Stimulated activated naive CD8-positive, alpha-beta T cell treated with anti-CD3 and anti-CD28 coated beads, Interleukin-15, amount 100 ng/mL, for 72 hours (primary cell): ENCODE results near the gene SHISA9.

Experiments
- ATAC-seq: fragments of 150-1000 bp; cut with Tn5 transposase; 2 replicates; pipeline ENCODE4 v1.10.0; 2021; ENCODE audit warnings: mild to moderate bottlenecking, moderate library complexity
- DNase-seq, 2 donors: peaks; one replicate each; pipeline ENCODE4 v3.0.0; 2021 to 2022
- H3K27ac Mint-ChIP-seq, 2 donors: one replicate each; pipeline ENCODE4 v1.8.0; 2022; ENCODE audit warnings: mild to moderate bottlenecking in 2 of 2, mixed read lengths in 2 of 2, moderate library complexity in 2 of 2
- H3K27me3 Mint-ChIP-seq: one replicate; pipeline ENCODE4 v1.8.0; 2022; ENCODE audit warnings: mixed read lengths
- H3K4me1 Mint-ChIP-seq: one replicate; pipeline ENCODE4 v1.8.0; 2022; ENCODE audit warnings: mild to moderate bottlenecking, mixed read lengths
- H3K4me3 Mint-ChIP-seq, 2 donors: one replicate each; pipeline ENCODE4 v1.8.0; 2022; ENCODE audit warnings: mild to moderate bottlenecking in 2 of 2, mixed read lengths in 2 of 2, moderate library complexity in 1 of 2
- H3K9me3 Mint-ChIP-seq, 2 donors: one replicate each; pipeline ENCODE4 v1.8.0; 2022; ENCODE audit warnings: mixed read lengths in 2 of 2

Gene SHISA9

DNA sequence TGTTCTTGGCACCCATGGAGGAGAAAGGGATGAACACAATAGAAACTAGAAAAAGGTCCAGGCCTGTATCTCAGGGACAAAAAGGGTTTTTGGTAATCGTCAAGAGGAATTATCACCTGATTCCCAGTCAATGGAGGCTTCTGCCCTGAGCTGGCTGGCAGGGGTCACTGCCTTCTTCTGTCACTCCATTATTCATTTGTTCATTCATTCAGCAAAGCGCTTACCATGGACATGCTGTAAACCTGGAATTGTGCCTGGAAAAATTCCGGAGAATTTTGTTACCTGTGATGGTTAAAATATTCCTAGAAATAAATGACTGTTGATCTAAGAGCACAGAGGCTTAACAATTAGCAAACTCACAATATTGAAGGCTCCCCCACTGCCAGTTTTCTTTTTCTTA is 212.3 kb downstream of the SHISA9 start:
- H3K27me3 Mint-ChIP-seq, result peaks cover 7% of the 10 kb centered on the region
- H3K4me3 Mint-ChIP-seq, result no peak overlapping the region
- DNase-seq (no peak), ATAC-seq (no peak)
- H3K9me3 Mint-ChIP-seq, result peaks cover 0 to 9% of the 10 kb centered on the region in 2 donors
- H3K27ac Mint-ChIP-seq, result no peak overlapping the region
- H3K4me1 Mint-ChIP-seq, result no peaks in the 10 kb centered on the region

DNA sequence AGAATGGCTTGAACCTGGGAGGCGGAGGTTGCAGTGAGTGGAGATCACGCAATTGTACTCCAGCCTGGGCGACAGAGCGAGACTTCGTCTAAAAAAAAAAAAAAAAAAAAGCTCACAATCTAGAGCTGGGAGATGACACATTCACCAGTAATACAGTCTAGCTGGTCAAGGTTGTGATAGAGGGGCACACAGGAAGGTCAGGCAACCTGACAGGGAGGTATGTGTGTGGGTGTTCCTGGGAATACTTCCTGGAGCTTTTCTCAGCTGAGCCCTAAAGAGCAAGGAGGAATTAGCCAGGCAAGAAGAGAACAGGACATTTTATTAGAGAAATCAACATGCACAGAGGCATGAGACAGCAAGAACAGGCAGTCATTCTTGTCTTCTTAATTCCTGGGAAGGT is 216.7 kb downstream of the SHISA9 start:
- Mint-ChIP-seq H3K4me1 (no peaks in the 10 kb centered on the region), H3K4me3 (no peak overlapping the region), H3K27ac (no peak overlapping the region), H3K27me3 (no peaks in the 10 kb centered on the region), H3K9me3 (peaks cover 0 to 9% of the 10 kb centered on the region in 2 donors)
- ATAC-seq, result no peak
- no peak for DNase-seq

DNA sequence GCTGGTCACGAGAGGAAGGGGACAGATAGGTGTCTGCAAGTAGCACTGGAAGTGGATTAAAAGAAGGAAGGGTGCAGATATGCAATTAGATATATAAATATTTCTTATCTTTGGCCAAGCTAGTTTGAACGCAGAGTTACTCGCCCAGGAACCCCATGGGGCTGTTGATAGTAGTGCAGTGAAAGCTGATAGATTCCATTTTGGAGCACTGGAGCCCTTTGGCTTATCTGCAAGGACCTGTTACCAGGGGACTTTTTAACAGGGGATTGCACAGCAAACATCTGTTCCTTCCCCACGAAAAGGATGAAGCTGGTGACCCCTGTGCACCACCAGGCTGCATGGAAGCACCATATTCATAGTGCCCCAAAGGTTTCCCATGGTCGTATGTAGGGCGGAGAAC is 218.7 kb downstream of the SHISA9 start:
- no peaks in the 10 kb centered on the region for H3K27me3 Mint-ChIP-seq
- H3K9me3 Mint-ChIP-seq, result peaks cover 5 to 15% of the 10 kb centered on the region in 2 donors
- H3K27ac Mint-ChIP-seq, result no peak overlapping the region
- no peaks in the 10 kb centered on the region for H3K4me1 Mint-ChIP-seq
- DNase-seq (no peak), ATAC-seq (no peak)
- H3K4me3 Mint-ChIP-seq, result no peak overlapping the region

DNA sequence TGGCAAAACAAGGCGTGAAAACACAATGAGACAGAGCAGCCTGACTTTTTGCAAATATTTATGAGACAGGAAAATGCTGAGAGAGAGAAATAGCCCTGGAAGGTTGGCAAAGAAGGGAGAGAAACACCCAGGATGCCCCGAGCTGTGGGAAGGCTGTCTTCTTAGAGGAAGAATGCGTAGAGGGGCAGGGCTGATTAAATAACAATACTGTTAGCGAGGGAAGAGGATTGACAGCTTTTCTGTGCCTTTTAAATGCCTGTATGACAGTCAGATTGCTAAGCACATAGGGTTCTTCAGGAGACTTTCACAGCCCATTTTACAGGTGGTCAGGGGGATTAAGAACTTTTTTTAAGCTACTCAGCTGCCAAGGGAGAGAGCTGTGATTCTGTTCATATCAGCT is 219.2 kb downstream of the SHISA9 start:
- Mint-ChIP-seq H3K4me3 (no peak overlapping the region), H3K27me3 (no peaks in the 10 kb centered on the region), H3K4me1 (no peaks in the 10 kb centered on the region), H3K27ac (no peak overlapping the region), H3K9me3 (peaks cover 5 to 15% of the 10 kb centered on the region in 2 donors)
- ATAC-seq (no peak), DNase-seq (no peak)

DNA sequence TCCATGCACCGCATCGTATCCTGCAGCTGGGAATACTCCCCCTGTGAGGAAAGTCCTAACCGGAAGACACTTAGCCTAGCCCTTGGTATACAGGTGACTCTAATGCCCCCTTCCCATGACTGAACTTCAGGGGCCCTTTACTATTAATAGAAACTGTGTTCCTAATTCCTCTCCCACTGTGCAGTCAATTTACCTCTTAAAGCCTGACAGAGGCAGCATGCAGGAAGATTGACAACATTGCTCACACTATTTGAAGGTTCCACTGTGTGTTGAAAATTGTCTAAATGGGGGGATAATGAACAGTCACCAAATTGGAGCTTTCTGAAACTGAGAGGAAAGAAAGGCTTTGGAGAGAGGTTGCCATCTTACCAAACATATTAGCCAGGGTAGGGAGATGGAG is 222.6 kb downstream of the SHISA9 start:
- Mint-ChIP-seq H3K27ac (no peak overlapping the region), H3K9me3 (peaks cover 5 to 17% of the 10 kb centered on the region in 2 donors), H3K27me3 (no peaks in the 10 kb centered on the region), H3K4me1 (no peaks in the 10 kb centered on the region), H3K4me3 (no peak overlapping the region)
- ATAC-seq (no peak), DNase-seq (no peak)

DNA sequence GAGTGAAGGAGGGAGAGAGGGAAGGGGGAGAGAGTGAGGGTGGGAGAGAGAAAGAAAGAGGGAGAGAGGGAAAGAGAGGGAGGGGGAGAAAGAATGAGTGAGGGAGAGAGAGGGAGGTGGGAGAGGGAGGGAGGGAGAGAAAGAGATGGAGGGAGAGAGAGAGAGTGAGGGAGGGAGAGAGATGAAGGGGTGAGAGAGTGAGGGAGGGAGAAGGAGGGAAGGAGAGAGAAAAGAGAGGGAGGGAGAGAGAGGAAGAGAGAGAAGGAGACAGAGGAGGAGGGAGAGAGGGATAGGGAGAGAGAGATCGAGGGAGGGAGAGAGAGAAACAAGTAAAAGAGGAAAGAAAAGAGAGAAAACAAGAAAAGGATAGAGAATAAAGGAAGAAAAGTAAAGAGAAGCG is 225.7 kb downstream of the SHISA9 start:
- no peaks in the 10 kb centered on the region for H3K4me1 Mint-ChIP-seq
- no peak overlapping the region for H3K4me3 Mint-ChIP-seq
- DNase-seq, result no peak
- ATAC-seq, result no peak
- H3K9me3 Mint-ChIP-seq, result peaks cover 5 to 17% of the 10 kb centered on the region in 2 donors
- H3K27ac Mint-ChIP-seq, result no peak overlapping the region
- no peaks in the 10 kb centered on the region for H3K27me3 Mint-ChIP-seq

DNA sequence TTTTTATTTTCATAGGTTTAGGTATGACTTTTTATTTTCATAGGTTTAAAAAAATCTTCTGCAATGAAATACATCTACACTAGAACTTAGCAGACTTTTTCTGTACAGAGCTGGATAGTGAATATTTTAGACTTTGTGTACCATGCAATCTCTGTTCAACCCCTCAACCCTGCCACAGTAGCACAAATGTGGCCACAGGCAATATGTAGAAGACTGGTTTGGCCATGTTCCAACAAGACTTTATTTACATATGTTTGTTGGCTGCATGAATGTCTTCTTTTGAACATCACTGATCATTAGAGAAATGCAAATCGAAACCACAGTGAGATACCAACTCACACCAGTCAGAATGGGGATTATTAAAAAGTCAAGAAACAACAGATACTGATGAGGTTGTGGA is 229.2 kb downstream of the SHISA9 start:
- Mint-ChIP-seq H3K4me3 (no peak overlapping the region), H3K27me3 (no peaks in the 10 kb centered on the region), H3K27ac (no peak overlapping the region), H3K9me3 (peaks cover 10 to 25% of the 10 kb centered on the region in 2 donors), H3K4me1 (no peaks in the 10 kb centered on the region)
- DNase-seq (no peak), ATAC-seq (no peak)

DNA sequence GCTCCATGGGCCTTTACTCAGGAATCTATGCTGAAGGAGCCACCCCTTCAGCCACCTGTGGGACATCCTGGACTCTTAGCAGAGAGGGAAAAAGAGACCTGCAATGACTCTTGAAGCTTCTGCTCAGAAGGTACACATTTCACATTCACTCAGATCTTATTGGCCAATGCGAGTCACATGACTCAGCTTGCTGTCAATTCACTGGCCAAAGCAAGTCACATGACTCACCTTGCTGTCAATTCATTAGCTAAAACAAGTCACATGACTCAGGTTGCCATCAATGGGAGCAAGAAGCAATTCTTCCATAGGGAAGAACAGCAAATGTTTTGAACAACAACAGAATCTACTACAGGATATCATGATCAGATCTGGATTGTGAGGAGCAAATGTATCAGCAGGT is 233.4 kb downstream of the SHISA9 start:
- H3K9me3 Mint-ChIP-seq, result peaks cover 4 to 25% of the 10 kb centered on the region in 2 donors
- no peak for ATAC-seq
- no peak for DNase-seq
- H3K4me3 Mint-ChIP-seq, result no peak overlapping the region
- H3K4me1 Mint-ChIP-seq, result no peaks in the 10 kb centered on the region
- no peaks in the 10 kb centered on the region for H3K27me3 Mint-ChIP-seq
- H3K27ac Mint-ChIP-seq, result no peak overlapping the region

DNA sequence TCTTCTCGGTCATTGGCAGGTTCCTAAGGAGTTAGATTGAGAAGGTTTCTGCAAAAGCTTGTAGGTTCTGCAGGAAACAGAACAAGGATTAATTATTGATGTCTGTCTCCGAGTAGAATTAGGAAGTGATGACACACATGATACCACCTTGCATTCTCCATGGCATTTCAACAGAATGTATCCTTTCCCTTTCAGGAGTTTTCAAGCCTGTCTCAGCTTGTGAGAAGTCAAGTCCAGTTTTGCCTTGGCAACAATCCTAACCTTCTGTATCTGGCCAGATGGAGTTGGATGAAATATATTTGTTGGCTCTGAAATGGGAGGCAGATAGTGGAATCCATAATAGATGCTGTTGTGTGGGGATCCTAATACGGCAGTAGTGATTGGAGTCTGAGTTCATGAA is 235.5 kb downstream of the SHISA9 start:
- Mint-ChIP-seq H3K27ac (no peak overlapping the region), H3K27me3 (no peaks in the 10 kb centered on the region), H3K9me3 (peaks cover 4 to 32% of the 10 kb centered on the region in 2 donors), H3K4me1 (no peaks in the 10 kb centered on the region), H3K4me3 (no peak overlapping the region)
- DNase-seq (no peak), ATAC-seq (no peak)

DNA sequence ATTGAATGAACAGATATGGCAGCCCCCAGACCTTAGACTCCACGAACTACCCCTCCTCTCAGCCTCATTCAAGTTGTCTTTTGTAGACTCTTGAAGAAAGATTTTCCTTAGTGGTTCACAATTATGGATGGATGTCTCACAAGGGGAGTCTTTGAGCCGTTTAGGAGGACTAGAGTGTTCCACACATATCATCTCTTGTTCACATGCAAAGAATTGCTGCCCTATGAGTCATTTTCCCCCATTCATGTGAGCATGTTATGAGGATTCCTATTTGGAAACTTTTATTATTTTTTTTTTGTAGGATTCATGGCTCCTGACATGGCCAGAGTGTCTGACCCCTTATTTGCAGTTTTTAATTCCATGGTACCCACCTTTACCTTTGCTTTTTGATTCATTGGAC is 237.1 kb downstream of the SHISA9 start:
- DNase-seq (no peak), ATAC-seq (no peak)
- H3K27me3 Mint-ChIP-seq, result no peaks in the 10 kb centered on the region

DNA sequence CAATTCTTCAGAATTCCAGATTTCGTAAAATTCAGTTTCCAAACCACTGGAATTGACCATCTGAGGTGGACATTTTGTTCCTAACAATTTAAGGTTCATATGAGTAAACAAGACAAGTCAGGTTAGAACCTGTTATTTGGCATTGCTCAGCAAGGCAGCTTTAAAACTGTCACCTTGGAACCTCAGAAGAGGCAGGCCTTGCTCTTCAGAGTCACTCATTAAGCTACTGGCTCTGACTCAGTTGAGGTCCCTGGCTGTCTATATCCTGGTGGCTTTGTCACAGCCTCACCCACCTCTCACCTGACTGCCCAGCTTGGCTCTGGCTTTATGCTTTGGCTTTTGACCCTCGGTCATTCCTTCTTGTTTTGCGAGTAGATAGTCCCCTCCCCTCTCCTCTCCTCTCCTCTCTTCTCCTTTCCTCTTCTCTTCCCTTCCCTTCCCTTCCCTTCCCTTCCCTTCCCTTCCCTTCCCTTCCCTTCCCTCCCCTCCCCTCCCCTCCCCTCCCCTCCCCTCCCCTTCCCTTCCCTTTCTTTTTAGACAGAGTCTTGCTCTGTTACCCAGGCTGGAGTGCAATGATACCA is 238.4 kb downstream of the SHISA9 start:
- H3K27ac Mint-ChIP-seq, result no peak overlapping the region
- no peak overlapping the region for H3K4me3 Mint-ChIP-seq
- DNase-seq, result no peak
- no peak for ATAC-seq
- no peaks in the 10 kb centered on the region for H3K27me3 Mint-ChIP-seq
- H3K9me3 Mint-ChIP-seq, result peaks cover 4 to 10% of the 10 kb centered on the region in 2 donors
- H3K4me1 Mint-ChIP-seq, result no peaks in the 10 kb centered on the region

More for the DNA sequence above, 237.1 kb downstream of the SHISA9 start:
- Mint-ChIP-seq H3K9me3 (peaks cover 8 to 22% of the 10 kb centered on the region in 2 donors), H3K4me1 (no peaks in the 10 kb centered on the region), H3K27ac (no peak overlapping the region), H3K4me3 (no peak overlapping the region)

DNA sequence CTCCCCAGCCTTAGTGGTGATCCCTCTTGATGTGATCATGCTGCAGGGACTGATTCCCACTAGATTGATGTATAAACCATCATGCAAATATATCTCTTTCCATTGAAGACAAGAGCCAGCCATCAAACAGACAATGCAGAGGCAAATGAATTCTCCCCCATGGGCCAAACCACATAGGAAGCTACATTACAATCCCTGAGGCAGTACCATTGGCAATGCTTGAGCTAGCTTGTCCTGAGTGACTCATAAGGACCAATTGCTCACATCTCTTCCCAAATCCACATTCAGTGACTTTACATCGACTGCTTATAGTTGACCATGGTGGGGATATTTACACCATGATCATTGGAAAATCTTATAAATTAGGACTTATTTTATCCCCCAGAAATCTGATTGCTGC is 242.2 kb downstream of the SHISA9 start:
- DNase-seq, result no peak
- Mint-ChIP-seq H3K27ac (no peak overlapping the region), H3K9me3 (peaks cover 4 to 14% of the 10 kb centered on the region in 2 donors), H3K27me3 (peaks cover 7% of the 10 kb centered on the region), H3K4me3 (no peak overlapping the region), H3K4me1 (no peaks in the 10 kb centered on the region)
- ATAC-seq, result no peak

DNA sequence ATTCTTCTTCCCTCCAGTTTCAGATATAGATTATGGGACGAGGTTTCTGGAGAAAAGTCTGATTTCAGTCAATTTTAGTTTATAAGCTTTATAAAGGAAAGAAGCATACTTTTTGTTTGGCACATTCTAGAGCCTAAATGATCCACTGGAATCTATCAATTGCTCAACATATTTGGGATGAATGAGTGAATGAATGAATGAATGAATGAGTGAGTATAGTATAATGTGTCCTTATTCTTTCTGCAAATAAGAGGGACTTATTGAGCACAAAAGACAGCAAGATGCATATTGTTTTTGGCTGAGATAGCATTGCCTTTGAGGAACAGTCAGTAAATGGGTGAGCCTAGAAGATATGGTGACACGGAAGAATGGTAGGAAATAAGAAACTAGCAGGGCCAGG is 245.4 kb downstream of the SHISA9 start:
- Mint-ChIP-seq H3K27me3 (peaks cover 9% of the 10 kb centered on the region), H3K4me3 (no peak overlapping the region), H3K27ac (no peak overlapping the region), H3K9me3 (peaks cover 4 to 13% of the 10 kb centered on the region in 2 donors), H3K4me1 (no peaks in the 10 kb centered on the region)
- no peak for DNase-seq
- no peak for ATAC-seq

DNA sequence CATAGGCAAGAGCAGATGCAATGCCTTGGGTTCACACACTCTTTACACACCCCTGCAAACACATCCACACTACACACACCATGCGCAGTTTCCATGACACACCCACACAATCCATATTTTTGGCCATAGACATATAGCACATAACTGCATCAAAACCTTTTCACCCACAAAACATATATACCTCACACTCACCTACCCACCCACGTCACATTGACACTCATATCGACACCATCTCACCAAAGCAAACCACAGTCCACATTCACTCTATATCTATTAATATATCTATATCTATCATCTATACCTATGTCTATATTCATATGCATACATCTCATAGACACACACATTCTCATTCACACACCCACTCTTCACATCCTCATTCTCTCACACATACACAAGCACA is 246.9 kb downstream of the SHISA9 start:
- DNase-seq (no peak), ATAC-seq (no peak)
- H3K4me1 Mint-ChIP-seq, result no peaks in the 10 kb centered on the region
- no peak overlapping the region for H3K4me3 Mint-ChIP-seq
- peaks cover 9% of the 10 kb centered on the region for H3K27me3 Mint-ChIP-seq
- no peak overlapping the region for H3K27ac Mint-ChIP-seq
- peaks cover 8 to 13% of the 10 kb centered on the region in 2 donors for H3K9me3 Mint-ChIP-seq

DNA sequence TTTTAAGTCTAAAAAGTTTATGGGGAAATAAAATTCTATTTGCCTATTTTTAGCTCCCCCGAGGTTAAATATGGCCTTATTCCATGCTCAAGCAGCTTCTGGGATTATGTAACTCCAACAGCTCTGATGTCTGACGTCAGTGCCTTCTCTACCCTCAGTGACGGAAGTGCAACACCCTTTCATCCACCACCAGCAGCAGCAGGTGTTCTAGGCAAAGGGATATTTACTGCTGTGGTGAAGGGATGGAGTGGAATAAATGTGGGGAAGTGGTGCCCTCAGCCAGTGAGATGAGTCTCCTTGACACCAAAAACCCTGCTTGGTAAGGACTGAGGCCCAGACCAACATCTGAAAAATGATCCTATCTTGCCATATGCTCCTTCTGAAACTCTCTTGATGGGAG is 247.4 kb downstream of the SHISA9 start:
- Mint-ChIP-seq H3K27me3 (peaks cover 9% of the 10 kb centered on the region), H3K27ac (no peak overlapping the region), H3K9me3 (peaks cover 8 to 13% of the 10 kb centered on the region in 2 donors), H3K4me3 (no peak overlapping the region), H3K4me1 (no peaks in the 10 kb centered on the region)
- no peak for ATAC-seq
- no peak for DNase-seq

DNA sequence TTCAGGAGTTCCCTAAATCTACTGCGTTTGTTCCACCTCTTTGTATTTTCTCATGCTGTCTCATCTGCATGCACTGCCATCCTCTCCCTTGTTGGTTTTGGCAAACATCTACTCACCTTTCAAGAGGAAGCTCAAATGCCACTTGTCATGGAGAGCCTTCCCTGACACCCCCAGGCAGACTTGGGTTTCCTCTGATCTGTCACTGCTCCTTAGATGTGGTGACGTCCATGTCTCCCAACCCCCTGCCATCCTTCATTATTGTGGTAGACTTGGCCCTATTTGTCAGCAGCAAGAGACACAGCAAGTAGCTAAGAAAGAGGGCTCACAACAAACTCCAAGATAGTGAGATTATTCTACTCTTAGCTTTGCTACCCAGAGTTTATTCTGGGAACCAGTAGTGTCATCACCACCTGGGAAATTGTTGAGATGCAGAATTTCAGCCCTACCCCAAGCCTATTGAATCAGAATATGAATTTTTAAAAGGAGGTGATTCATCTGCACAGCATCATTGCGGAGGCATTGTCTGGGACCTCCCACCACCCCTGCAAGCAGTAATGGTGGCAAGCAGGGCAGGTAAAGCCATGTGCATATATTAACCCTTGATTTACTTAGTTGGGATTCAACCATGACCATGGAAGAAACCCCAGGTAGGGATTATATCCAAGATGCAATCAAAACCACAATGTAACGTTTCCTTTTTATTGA is 248.9 kb downstream of the SHISA9 start:
- Mint-ChIP-seq H3K4me1 (no peaks in the 10 kb centered on the region), H3K9me3 (peaks cover 8 to 13% of the 10 kb centered on the region in 2 donors), H3K27ac (no peak overlapping the region), H3K27me3 (peaks cover 9% of the 10 kb centered on the region), H3K4me3 (no peak overlapping the region)
- no peak for DNase-seq
- ATAC-seq, result no peak

DNA sequence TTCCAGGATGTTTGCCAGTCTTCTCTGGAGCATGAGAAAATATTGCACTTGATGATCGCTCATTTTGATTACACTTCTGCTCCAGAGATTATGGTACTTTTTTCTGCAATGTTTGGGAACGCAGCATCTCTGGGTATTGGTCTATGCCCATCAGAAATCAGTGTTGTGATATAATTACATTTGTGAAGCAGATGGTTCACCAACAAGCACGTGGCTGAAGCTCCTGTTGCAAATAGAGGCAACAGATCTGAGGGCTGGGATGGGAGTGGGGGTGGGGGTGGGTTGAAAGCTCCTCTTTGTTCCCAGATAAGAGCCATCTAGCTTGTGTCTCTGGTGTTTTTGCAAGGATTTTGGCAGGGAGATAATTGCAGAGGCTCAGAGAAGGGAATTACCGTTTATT is 252.3 kb downstream of the SHISA9 start:
- DNase-seq, result no peak
- Mint-ChIP-seq H3K4me3 (no peak overlapping the region), H3K27me3 (peaks cover under 1% of the 10 kb centered on the region), H3K4me1 (no peaks in the 10 kb centered on the region), H3K27ac (no peak overlapping the region), H3K9me3 (peaks cover 4 to 8% of the 10 kb centered on the region in 2 donors)
- ATAC-seq, result no peak
